ENCODE data around the gene SH3RF3. TPM values are rescaled to one million over a fixed set of nuclear protein-coding genes. Genes with fewer than 3 reads are reported as not detected.

Gene SH3RF3
- total and polyA plus RNA-seq, 12 donors, result 0.72 to 19.1 (median 12.2) TPM

GRCh38 chr2:109304242-109304641, 175.2 kb downstream of the SH3RF3 start:
- intact Hi-C loops (cut with DNase I), result no loop called here
- 73 to 81% (median 76%) methylated on average over 5 of the region's 5 CpGs for WGBS, 4 donors
- Histone ChIP-seq H3K36me3 (replicated peaks in 1 of 2) (no peaks in the 10 kb centered on the region), H3K9me3 (replicated peaks in 1 of 3) (no peaks in the 10 kb centered on the region), H3K27ac (no peak overlapping the region), H3K27me3 (no peaks in the 10 kb centered on the region), H3K4me1 (replicated peaks in 1 of 2) (no peaks in the 10 kb centered on the region), H3K4me3 (no peak overlapping the region)
- TF ChIP-seq POLR2A (IDR thresholded peaks at IDR 0.05), result no peak
- no peak for TF ChIP-seq CTCF (IDR thresholded peaks at IDR 0.05)
- no peak for DNase-seq

- H3K4me3 ChIP-seq, result no peak overlapping the region
- H3K27me3 ChIP-seq, result no peaks in the 10 kb centered on the region
- no peaks in the 10 kb centered on the region for H3K9me3 ChIP-seq (replicated peaks in 1 of 3)
- no peak for DNase-seq
- TF ChIP-seq POLR2A (IDR thresholded peaks at IDR 0.05) (no peak), CTCF (IDR thresholded peaks at IDR 0.05) (no peak)
- no peaks in the 10 kb centered on the region for H3K36me3 ChIP-seq (replicated peaks in 1 of 2)
- WGBS, 4 donors, result 85 to 91% (median 88%) methylated on average over 11 to 13 of the region's 13 CpGs
- no peaks in the 10 kb centered on the region for H3K4me1 ChIP-seq (replicated peaks in 1 of 2)
- no peak overlapping the region for H3K27ac ChIP-seq
- intact Hi-C loops (cut with DNase I), result no loop called here
Observed at GRCh38 chr2:109304731-109305470, 175.9 kb downstream of the SH3RF3 start.

- H3K4me3 ChIP-seq, result no peak overlapping the region
- H3K27ac ChIP-seq, result no peak overlapping the region
- no peaks in the 10 kb centered on the region for H3K36me3 ChIP-seq (replicated peaks in 1 of 2)
- no peaks in the 10 kb centered on the region for H3K27me3 ChIP-seq
- no peak for DNase-seq
- no peaks in the 10 kb centered on the region for H3K4me1 ChIP-seq (replicated peaks in 1 of 2)
- no peaks in the 10 kb centered on the region for H3K9me3 ChIP-seq (replicated peaks in 1 of 3)
- WGBS, 4 donors, result 84 to 89% (median 87%) methylated on average over 15 of the region's 15 CpGs
- intact Hi-C loops (cut with DNase I), result no loop called here
- TF ChIP-seq CTCF (IDR thresholded peaks at IDR 0.05), result no peak
- TF ChIP-seq POLR2A (IDR thresholded peaks at IDR 0.05), result no peak
Observed at GRCh38 chr2:109305490-109306167, 176.6 kb downstream of the SH3RF3 start.

GRCh38 chr2:109306190-109306589, 177.2 kb downstream of the SH3RF3 start:
- H3K4me3 ChIP-seq, result no peak overlapping the region
- no peaks in the 10 kb centered on the region for H3K36me3 ChIP-seq (replicated peaks in 1 of 2)
- no peak for DNase-seq
- WGBS, 4 donors, result 67 to 75% (median 73%) methylated on average over 5 to 10 of the region's 10 CpGs
- H3K27ac ChIP-seq, result no peak overlapping the region
- no peaks in the 10 kb centered on the region for H3K27me3 ChIP-seq
- TF ChIP-seq POLR2A (IDR thresholded peaks at IDR 0.05) (no peak), CTCF (IDR thresholded peaks at IDR 0.05) (no peak)
- H3K9me3 ChIP-seq (replicated peaks in 1 of 3), result no peaks in the 10 kb centered on the region
- H3K4me1 ChIP-seq (replicated peaks in 1 of 2), result no peaks in the 10 kb centered on the region
- intact Hi-C loops (cut with DNase I), result no loop called here

Measured in adrenal gland (tissue), 12 donors.